Endothelial cell of umbilical vein (primary cell): ENCODE data around the gene PPP1R18. TPM values are rescaled to one million over a fixed set of nuclear protein-coding genes. Genes with fewer than 3 reads are reported as not detected.

Experiments used
- BruUV-seq: library from RNA; stranded (reverse); fragments of 400-500 nt; replicated peaks from 2 replicates; lab custom pipeline; 2021; lab: Mats Ljungman, UMichigan
- CTCF ChIA-PET: fragments of 300-600, 350-600 bp; sonication (Branson Sonifier 250); formaldehyde crosslinking; loops from one replicate; lab custom pipeline; 2021; ENCODE audit warnings: antibody characterized with exemption, inconsistent platforms; lab: Charles Lee
- POLR2A ChIA-PET: fragments of 300-600, 350-600 bp; sonication (Branson Sonifier 250); formaldehyde crosslinking; loops from one replicate; lab custom pipeline; 2021; ENCODE audit warnings: antibody characterized with exemption, inconsistent platforms; lab: Charles Lee
- DNase-seq: peaks from one replicate; pipeline ENCODE4 v3.0.0-alpha.2; 2011; ENCODE audit warnings: low read depth, low spot score
- FAIRE-seq: peaks from 2 replicates; lab custom pipeline; 2011; peaks lifted over from hg19 to GRCh38; lab: Jason Lieb, UNC
- H2AFZ ChIP-seq: 2 replicates; pipeline ENCODE4 v1.6.0; 2012; ENCODE audit warnings: low read depth, low read length, control low read depth, inconsistent platforms
- H3K27ac ChIP-seq: 2 replicates; pipeline ENCODE4 v1.5.1; 2011; ENCODE audit warnings: low read depth, mild to moderate bottlenecking, control low read depth, low read length, moderate library complexity; ENCODE audit not compliant: insufficient read depth
- H3K27me3 ChIP-seq, 2 experiments: 2 replicates each; pipeline versions ENCODE4 v1.6.0 to v1.6.1; 2011; ENCODE audit warnings: low read length in 2 of 2, mixed read lengths in 1 of 2; ENCODE audit not compliant: control insufficient read depth in 2 of 2, insufficient read depth in 2 of 2
- H3K36me3 ChIP-seq, 2 experiments: 2 replicates in 1 of 2; 3 replicates in 1 of 2; pipeline ENCODE4 v1.5.1; 2011; ENCODE audit warnings: low read length in 2 of 2, mild to moderate bottlenecking in 1 of 2, moderate library complexity in 1 of 2; ENCODE audit not compliant: control insufficient read depth in 2 of 2, insufficient read depth in 2 of 2; ENCODE audit errors: extremely low read depth in 1 of 2
- H3K4me1 ChIP-seq: 3 replicates; pipeline ENCODE4 v1.5.1; 2011; ENCODE audit warnings: mild to moderate bottlenecking, low read length; ENCODE audit not compliant: control insufficient read depth, insufficient read depth; ENCODE audit errors: extremely low read depth
- H3K4me2 ChIP-seq: 2 replicates; pipeline ENCODE4 v1.6.1; 2011; ENCODE audit warnings: low read length, control low read depth, mixed read lengths; ENCODE audit not compliant: insufficient read depth
- H3K4me3 ChIP-seq, 3 experiments: fragments of 200-600 bp in 1 of 3; sonication (generic), shearing (Covaris generic) in 1 of 3; replicated peaks in 1 of 3; 2 replicates each; pipeline ENCODE4 v1.5.1; 2011 to 2016; ENCODE audit warnings: control low read depth in 3 of 3, low read length in 3 of 3, mild to moderate bottlenecking in 2 of 3, inconsistent platforms in 1 of 3, low read depth in 1 of 3, moderate library complexity in 1 of 3; ENCODE audit not compliant: insufficient read depth in 1 of 3
- H3K79me2 ChIP-seq: 2 replicates; pipeline ENCODE4 v1.6.0; 2012; ENCODE audit warnings: low read length, inconsistent platforms; ENCODE audit not compliant: control insufficient read depth, insufficient read depth
- H3K9ac ChIP-seq: replicated peaks from 2 replicates; pipeline ENCODE3; 2011; ENCODE audit warnings: low read length, control low read depth; ENCODE audit not compliant: insufficient read depth; ENCODE audit errors: extremely low read depth
- H3K9me1 ChIP-seq: replicated peaks from 3 replicates; pipeline ENCODE4 v1.6.0; 2011; ENCODE audit warnings: mild to moderate bottlenecking, low read length; ENCODE audit not compliant: control insufficient read depth, insufficient read depth; ENCODE audit errors: extremely low read depth
- H3K9me3 ChIP-seq: replicated peaks from 2 replicates; pipeline ENCODE4 v1.5.1; 2012; ENCODE audit warnings: low read length, inconsistent platforms; ENCODE audit not compliant: control insufficient read depth, insufficient read depth
- H4K20me1 ChIP-seq: replicated peaks from 2 replicates; pipeline ENCODE3; 2011; ENCODE audit warnings: mild to moderate bottlenecking, low read length; ENCODE audit not compliant: control insufficient read depth, insufficient read depth; ENCODE audit errors: extremely low read depth
- EZH2 ChIP-seq: IDR thresholded peaks from 2 replicates; pipeline ENCODE4 v1.6.1; 2012; ENCODE audit warnings: borderline replicate concordance, low read depth, mild to moderate bottlenecking, moderate library complexity, low read length, inconsistent platforms; ENCODE audit not compliant: severe bottlenecking
- FOS ChIP-seq: IDR thresholded peaks from 2 replicates; pipeline ENCODE4 v1.6.1; 2011; ENCODE audit warnings: mild to moderate bottlenecking, low read length, moderate library complexity, borderline replicate concordance; ENCODE audit not compliant: insufficient read depth
- GATA2 ChIP-seq: IDR thresholded peaks from 2 replicates; pipeline ENCODE4 v1.7.0; 2011; ENCODE audit warnings: low read depth, mild to moderate bottlenecking, moderate library complexity, mixed read lengths, low read length; ENCODE audit not compliant: insufficient read length, insufficient read depth
- JUN ChIP-seq: IDR thresholded peaks from 2 replicates; pipeline ENCODE4 v1.6.1; 2011; ENCODE audit warnings: borderline replicate concordance, low read depth; ENCODE audit not compliant: insufficient read length, insufficient read depth
- MYC ChIP-seq: IDR thresholded peaks from one replicate; pipeline ENCODE4 v1.6.1; 2011; ENCODE audit warnings: mild to moderate bottlenecking, low read depth, low read length
- POLR2A ChIP-seq: IDR thresholded peaks from 2 replicates; pipeline ENCODE4 v1.6.1; 2012; ENCODE audit warnings: low read depth, mild to moderate bottlenecking, control low read depth, low read length
- POLR2AphosphoS5 ChIP-seq: IDR thresholded peaks from 2 replicates; pipeline ENCODE4 v1.6.1; 2012; ENCODE audit warnings: low read depth, mild to moderate bottlenecking, control low read depth, low read length, moderate library complexity; ENCODE audit not compliant: insufficient read depth
- dilution Hi-C: fragments of 300-500 bp; cut with MboI; formaldehyde crosslinking; loops from one replicate; pipeline ENCODE4 v1.15.0; 2019; ENCODE audit warnings: low sequenced_read_pairs; ENCODE audit not compliant: extremely low pct_ligation_motif_present
- intact Hi-C: fragments of 100-400 bp; cut with micrococcal nuclease; formaldehyde crosslinking; loops from one replicate; pipeline ENCODE4 v1.10.0; 2022
- polyA plus RNA-seq, 4 experiments: library from polyadenylated mRNA; depleted of rRNA in 3 of 4; stranded (reverse) in 3 of 4; unstranded in 1 of 4; fragments of >200 nt; gene quantifications; 2 replicates each; pipeline versions ENCODE4 v1.2.1 to v1.2.3, GENCODE V29; 2011 to 2012; ENCODE audit warnings: missing spikeins in 1 of 4
- total RNA-seq: library from RNA; stranded (reverse); gene quantifications from 2 replicates; pipeline ENCODE4 v1.2.3, GENCODE V29; 2021
- TF ChIP-seq, protein P1 (sequence below), 2 donors: IDR thresholded peaks; 1 replicate in 1 of 2; 2 replicates in 1 of 2; pipeline ENCODE4 v1.5.1; 2011; ENCODE audit warnings: low read length in 2 of 2, mild to moderate bottlenecking in 2 of 2, moderate library complexity in 2 of 2, control low read depth in 1 of 2, inconsistent platforms in 1 of 2, low read depth in 1 of 2; ENCODE audit not compliant: insufficient read depth in 1 of 2; ENCODE audit errors: extremely low read depth in 1 of 2
- TF ChIP-seq, protein P2 (sequence below): IDR thresholded peaks from 2 replicates; pipeline ENCODE4 v1.6.1; 2011; ENCODE audit not compliant: insufficient read depth, insufficient read length

The PPP1R18 gene
- total and polyA plus RNA-seq, 2 donors (not counting 3 experiments of a cell fraction or from before 2014, with no cell fraction given): 136 to 173 TPM

DNA sequence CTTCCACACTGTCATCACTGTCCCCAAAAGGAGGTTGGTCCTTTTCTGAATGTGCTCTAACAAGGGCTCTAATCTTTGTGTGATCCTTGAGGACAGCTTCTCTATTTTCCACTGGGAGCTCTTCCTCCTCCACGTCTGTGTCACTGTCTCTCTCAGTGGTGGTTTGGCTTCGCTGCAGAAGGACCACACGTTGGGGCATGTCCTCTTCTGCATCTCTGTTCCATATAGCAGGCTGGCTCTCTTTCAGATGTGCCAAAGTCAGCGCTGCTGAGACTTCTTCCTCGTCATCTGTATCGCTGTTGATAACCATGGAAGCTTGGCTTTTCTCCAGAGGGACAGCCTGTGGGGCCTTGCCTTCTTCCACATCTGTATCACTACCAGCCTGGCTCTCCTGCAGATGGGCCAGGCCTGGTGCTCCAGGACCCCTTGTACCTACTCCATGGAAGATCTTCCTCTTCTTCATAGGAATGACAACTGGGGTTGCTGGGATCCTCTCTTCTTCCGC lies 26.0 kb upstream of the PPP1R18 start:
- DNase-seq (no peak), FAIRE-seq (no peak)
- Histone ChIP-seq H2AFZ (no peak overlapping the region), H3K27me3 (no peaks in the 10 kb centered on the region), H4K20me1 (no peaks in the 10 kb centered on the region), H3K27ac (no peak overlapping the region), H3K9me3 (no peaks in the 10 kb centered on the region), H3K4me2 (no peak overlapping the region), H3K36me3 (peaks cover 3 to 17% of the 10 kb centered on the region in 2 experiments), H3K4me3 (no peak overlapping the region), H3K79me2 (peaks cover 5% of the 10 kb centered on the region), H3K4me1 (peaks cover 7% of the 10 kb centered on the region), H3K9me1 (no peaks in the 10 kb centered on the region), H3K9ac (no peak overlapping the region)
- ChIA-PET POLR2A (interaction anchor here (0.5 kb wide), 1 partner anchor 34 kb away, joined by 6 read pairs; no protein-coding TSS in a partner anchor), CTCF (interaction anchor here (0.5 to 2.1 kb wide), 2 partner anchors 32 to 34 kb away, joined by 4 to 11 read pairs; no protein-coding TSS in a partner anchor)
- no TSS peak for BruUV-seq
- intact Hi-C loops (no loop called here), dilution Hi-C loops (no loop called here)
- no peak for TF ChIP-seq JUN
- no peak for TF ChIP-seq POLR2AphosphoS5
- TF ChIP-seq FOS: no peak
- no peak for TF ChIP-seq GATA2
- TF ChIP-seq, protein P1, sequence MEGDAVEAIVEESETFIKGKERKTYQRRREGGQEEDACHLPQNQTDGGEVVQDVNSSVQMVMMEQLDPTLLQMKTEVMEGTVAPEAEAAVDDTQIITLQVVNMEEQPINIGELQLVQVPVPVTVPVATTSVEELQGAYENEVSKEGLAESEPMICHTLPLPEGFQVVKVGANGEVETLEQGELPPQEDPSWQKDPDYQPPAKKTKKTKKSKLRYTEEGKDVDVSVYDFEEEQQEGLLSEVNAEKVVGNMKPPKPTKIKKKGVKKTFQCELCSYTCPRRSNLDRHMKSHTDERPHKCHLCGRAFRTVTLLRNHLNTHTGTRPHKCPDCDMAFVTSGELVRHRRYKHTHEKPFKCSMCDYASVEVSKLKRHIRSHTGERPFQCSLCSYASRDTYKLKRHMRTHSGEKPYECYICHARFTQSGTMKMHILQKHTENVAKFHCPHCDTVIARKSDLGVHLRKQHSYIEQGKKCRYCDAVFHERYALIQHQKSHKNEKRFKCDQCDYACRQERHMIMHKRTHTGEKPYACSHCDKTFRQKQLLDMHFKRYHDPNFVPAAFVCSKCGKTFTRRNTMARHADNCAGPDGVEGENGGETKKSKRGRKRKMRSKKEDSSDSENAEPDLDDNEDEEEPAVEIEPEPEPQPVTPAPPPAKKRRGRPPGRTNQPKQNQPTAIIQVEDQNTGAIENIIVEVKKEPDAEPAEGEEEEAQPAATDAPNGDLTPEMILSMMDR (IDR thresholded peaks at IDR 0.05; ENCODE audit: extremely low read depth in 1 of 2, insufficient read depth in 1 of 2, low read depth in 1 of 2, low read length in 2 of 2): no peak
- TF ChIP-seq, protein P2, sequence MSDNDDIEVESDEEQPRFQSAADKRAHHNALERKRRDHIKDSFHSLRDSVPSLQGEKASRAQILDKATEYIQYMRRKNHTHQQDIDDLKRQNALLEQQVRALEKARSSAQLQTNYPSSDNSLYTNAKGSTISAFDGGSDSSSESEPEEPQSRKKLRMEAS: no peak
- no peak for TF ChIP-seq MYC
- TF ChIP-seq POLR2A: no peak
- TF ChIP-seq EZH2: no peak
